NCI-H146 treated with DMSO at 0.1 percent for 48 hours (cell line): ENCODE measurements around the gene ECHDC1.
"Not testable (repeated sequence)": the region's sequence is repeated elsewhere in the genome, so short reads cannot be mapped to it uniquely, and the experiment has no call there.

Source experiments
- DNase-seq: peaks from one replicate; lab custom pipeline; 2025; ENCODE audit not compliant: unreplicated experiment; lab: John Stamatoyannopoulos, UW

The ECHDC1 gene

DNA sequence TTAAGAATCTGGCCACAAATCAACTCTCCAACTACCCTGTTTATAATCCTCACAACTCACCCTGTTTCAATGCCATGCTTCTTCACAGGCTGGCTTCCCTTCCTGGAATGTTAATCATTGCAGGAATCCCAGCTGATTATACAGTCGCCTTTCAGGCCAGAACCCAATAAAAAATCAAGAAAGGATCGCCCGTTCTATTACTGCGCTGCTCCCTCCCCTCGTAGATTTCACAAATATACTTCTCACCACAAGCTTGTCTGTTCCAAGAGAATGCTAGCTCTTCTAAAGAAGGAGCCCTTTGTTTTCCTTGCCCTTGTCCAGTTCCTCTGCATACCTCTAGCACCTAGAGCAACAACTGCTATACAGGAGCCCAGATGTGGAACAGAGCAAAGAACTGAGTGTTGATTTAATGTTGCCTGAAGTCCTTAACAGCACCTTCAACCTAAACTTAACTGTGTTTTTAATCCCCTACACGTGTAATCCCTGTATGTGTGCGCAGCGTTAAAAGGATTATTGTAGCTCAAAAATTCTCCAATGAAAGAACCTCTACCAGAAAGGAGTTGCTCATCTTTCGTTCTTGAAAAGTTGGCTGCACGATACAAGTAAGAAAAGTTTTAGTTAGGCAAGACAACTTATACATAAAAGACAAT, 988 bp downstream of the ECHDC1 start:
- DNase-seq = peak; percentile 42

DNA sequence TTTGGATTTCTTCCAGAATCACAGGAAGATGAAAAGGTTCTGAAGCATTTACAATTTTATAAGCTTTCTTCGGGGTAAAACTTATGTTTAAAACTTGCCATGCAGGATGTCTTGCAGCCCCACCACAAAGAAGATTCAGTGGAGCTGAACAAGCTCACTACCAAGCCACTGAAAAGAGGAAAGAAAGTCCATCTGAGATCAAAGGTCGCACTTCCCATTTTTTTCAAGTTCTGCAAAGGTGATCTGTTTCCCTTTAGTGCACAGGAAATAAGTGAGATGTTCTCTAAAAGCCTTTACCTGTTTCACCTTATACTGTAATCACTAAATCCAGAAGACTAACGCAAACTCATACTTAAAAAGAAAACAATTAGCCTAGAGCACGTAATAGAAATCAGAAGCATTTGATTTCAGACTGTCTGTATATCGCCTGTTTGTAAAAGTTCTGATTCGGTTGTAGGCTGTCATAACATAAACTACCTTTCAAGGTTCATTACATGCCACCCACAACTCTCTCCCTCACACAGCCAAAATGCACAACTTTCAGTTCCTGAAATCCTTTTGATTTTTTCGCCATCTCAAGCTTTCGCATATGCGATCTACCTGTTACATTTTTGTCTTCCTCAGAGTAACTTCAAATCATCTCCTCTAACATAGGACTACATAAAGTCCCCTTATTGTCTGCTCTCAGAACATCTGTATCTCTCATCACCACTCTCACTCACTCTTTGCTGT, 1.8 kb downstream of the ECHDC1 start:
- DNase-seq = no peak

DNA sequence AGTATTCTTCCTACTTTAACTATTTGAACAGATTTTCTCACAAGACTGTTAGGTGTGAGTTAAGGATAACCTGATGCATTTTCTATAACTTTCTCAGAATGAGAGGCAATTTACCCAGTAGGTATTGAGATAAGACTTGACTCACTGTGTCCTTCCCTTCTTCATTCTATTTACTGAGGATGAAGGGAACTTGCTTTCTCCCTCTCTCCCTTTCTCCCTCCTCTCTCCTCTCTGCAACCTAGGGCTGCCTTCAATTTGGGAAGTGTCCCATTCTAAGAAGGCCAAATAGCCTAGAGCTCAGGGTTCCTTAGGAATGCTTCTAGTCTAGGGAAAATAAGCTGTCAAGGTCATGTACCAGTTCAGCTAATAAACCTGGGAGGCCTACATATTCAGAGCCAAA, 3.2 kb downstream of the ECHDC1 start:
- no peak for DNase-seq

DNA sequence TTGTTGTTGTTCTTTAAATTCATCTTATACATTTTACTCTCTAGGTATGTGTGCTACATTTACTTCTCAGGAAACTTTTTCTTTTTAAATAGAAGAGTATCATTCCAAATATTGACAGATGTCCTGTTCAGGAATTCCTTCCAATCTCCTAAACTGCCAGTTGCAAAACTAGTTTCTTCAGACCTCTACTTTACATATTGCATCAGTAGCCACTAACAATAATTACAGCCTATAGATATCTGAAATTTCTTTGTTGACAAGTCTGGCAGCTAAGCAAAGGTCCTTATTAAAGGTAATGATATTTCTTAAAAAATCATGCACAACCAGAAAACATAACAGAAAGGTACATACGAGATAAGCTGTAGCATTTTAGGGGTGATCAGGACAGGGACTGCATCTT, 4.5 kb downstream of the ECHDC1 start:
- DNase-seq = no peak

DNA sequence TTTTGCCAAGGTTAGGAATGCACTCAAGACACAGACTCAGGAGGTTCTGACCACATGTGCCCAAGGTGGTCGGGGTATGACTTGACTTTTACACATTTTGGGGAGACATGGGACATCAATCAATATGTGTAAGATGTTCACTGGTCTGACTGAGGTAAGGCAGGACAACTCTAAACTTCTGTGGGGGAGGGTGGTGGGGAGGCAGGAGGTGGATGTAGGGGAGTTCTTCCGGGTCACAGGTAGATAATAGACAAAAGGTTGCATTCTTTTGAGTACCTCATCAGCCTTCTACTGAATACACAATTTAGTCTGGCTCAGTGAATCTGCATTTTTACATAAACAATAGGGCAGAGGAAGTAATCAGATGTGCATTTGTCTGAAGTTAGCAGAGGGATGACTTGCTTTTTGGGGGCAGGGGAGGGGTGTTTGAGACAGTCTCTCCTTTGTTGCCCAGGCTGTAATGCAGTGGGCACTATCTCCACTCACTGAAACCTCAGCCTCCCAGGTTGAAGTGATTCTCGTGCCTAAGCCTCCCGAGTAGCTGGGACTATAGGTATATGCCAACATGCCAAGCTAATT, 10.9 kb downstream of the ECHDC1 start:
- DNase-seq = no peak

DNA sequence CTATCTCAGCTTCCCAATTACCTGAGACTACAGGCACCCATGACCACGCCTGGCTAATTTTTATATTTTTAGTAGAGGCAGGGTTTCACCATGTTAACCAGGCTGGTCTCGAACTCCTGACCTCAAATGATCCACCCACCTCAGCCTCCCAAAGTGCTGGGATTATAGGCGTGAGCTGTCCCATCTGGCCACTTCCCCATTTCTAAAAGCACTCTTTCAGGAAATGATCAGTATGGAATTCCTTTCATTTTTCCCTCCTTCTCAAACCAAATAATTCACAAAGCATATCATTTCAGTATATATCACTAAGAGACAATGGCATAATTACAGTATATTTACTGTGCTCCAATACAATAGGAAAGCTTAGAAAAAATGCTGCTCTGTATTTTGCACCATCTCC, 12.2 kb downstream of the ECHDC1 start:
- not testable (repeated sequence) for DNase-seq

GRCh38 chr6:127328043-127328609, 15.3 kb downstream of the ECHDC1 start:
- DNase-seq = no peak

DNA sequence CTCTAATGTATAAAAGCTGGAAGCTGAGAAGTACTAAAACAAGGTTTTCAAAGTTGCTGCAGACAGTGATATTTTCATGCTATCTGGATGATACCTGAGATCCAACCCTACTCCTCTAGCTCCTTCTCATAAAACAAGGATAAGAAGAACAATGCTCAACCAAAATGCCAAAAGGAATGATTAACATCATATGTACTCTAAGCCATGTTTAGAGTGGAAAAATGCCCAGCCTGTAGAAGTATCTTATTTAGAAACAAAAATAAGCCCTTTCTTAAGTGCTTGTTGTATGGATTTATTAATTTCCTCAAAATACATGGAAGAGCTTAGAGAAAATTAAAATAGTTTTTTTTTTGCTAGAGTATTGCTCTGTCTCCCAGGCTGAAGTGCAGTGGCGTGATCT, 23.7 kb downstream of the ECHDC1 start:
- DNase-seq = no peak

- no peak for DNase-seq
Measured at GRCh38 chr6:127317388-127318128, 25.9 kb downstream of the ECHDC1 start.

DNA sequence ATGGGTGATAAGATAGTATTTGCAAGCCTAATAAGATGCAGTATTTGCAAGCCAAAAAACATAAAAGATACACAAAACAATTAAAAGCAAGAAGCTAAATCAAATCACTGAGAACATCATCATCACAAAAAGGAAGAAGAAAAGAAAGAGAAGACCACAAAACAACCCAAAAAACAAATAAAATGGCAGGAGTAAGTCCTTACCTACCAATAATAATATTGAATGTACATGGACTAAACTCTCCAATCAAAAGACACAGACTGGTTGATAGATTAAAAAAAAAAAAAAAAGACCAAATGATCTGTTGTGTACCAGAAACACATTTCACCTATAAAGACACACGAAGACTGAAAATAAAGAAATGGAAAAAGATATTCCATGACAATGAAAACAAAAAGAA, 37.7 kb downstream of the ECHDC1 start:
- no peak for DNase-seq

DNA sequence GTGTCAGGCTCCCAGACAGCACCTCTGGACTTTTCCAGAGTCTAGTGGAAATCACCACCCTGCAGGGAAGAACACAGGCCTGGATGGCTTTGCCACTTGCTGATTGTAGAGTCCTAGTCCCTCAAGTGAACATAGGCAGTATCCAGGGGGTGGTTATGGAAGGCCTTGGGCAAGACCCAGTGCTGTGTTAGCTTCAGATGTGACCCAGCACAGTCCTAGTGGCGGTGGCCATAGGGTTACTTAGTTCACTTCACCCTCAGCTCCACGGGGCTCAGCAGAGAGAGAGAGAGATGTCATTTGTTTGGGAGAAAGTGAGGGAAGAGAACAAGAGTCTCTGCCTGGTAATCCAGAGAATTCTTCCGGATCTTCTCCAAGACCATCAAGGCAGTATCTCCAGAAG, 39.5 kb downstream of the ECHDC1 start:
- DNase-seq = no peak

DNA sequence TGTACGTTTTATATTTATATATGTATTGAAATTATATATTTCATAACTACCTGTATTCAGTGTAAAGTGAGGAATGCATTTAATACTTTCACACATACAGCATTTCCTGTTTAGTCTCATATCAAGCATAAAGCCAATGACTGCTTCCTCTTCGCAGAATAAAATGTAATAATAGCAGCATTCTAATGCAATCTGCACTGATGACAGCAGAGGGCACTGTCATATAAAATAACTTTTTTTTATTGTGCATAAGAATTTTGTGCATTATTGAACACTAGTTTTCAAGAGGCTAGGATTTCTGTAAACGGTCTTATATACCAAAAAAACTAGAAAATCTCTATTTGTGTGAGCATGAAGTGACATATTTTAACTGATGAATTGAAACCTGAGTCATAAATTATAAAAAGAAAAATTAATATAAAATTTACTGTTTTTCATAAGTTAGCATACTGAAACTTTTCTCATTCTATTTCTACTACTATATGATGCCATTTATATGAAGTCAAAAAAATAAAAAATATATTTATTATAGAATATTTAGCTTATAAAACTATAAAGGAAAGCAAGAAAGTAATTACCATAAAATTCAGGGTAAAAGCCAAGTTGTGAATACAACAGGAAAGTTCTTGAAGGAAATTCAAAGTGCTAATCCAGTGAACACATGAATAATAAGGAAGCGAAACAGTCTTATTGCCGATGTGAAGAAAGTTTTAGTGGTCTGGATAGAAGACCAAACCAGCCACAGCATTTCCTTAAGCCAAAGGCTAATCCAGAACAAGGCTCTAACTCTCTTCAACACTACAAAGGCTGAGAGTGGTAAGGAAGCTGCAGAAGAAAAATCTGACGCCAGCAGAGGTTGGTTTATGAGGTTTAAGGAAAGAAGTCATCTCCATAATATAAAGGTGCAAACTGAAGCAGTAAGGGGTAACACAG, 40.4 kb downstream of the ECHDC1 start:
- DNase-seq = peak; percentile 24

DNA sequence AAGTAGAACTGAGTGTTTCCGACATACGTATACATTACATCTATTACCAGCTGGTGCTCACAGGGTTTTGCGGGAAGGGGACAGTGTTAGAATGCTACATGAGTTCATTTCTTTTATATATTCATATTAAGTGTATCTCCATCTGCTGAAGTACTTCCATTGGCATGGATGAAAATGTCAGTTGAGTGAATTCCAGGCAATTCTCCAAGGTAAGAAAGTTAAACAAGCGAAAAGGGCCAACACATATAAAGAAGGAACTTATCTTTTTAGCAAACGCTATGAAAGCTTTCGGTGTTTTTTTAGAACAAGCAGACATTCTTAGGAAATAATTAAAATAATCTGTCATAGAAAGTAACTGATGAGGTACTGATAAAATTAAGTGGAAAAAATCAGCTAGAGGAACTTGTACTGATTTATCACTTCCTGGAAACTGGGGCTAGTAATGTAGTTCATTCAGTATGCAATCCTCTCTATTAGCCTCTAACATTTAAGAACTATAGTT, 42.2 kb downstream of the ECHDC1 start:
- DNase-seq = no peak

DNA sequence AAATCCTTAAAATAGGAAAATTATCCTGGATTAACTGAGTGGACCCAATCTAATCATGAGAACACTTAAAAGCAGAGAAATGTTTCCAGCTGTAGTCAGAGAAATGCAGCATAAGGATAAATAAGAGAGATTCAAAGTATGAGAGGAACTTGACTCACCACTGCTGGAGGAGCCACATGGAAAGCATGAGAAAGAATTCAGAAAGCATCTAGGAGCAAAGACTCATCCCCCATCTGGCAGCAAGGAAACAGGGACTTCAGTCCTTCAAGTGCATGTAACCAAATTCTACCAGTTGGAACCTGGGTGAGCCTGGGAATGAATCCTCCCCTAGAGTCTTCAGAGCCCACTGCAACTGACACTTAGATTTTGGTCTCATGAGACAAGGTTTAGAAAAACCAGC, 43.0 kb downstream of the ECHDC1 start:
- no peak for DNase-seq

- DNase-seq = no peak
Measured at GRCh38 chr6:127299522-127300240, 43.7 kb downstream of the ECHDC1 start.

GRCh38 chr6:127298475-127298874, 44.9 kb downstream of the ECHDC1 start:
- DNase-seq = no peak

DNA sequence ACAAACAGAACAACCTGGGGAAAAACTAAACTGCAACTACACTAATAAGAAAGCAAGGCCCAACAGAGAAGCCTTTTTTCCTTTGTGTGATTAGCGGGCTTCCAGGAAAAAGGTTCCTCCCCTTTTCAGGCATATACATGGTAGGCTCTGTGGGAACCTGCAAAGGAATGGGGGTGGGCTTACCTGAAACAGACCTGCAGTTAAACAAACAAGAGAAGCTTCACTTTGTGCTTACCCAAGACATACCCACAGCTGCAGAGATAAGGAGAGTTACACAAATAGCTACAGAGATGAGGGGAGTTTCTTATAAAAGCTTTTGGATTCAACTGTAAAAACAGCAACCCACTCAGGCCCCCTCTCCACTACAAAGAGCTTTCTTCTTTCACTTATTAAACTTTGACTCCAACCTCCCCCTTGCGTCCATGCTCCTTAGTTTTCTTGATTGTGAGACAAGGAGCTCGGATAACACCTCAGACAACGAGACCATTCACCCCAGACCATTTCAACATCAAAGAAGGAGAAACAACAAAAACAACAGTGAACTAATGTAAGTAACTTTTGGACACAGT, 45.8 kb downstream of the ECHDC1 start:
- DNase-seq = no peak

DNA sequence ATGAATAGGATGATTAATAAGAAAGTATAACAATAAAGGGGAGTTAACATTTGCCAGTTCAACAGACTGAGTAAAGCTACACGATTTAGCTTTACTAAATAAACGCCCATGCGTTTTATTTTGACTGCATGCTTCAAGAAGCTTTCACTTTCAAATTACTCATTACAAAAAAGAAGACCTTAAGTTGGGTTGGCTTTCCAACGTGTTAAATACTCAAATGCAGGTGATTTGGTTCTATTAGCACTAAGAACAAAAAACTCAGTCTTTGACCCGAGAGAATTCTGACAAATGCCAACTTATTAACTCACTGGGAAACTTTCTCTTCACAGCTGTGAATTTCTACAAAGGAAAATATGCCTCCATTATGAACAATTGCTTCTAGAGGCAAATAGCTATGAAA, 51.9 kb downstream of the ECHDC1 start:
- no peak for DNase-seq
